KBM-7 (cell line): Measurements from ENCODE around the gene LRRFIP2.

Experiments used
- DNase-seq: peaks from one replicate; pipeline ENCODE4 v3.0.0-alpha.2; 2015
- in situ Hi-C: fragments of 300-500 bp; cut with MboI; formaldehyde crosslinking; loops from 2 replicates; pipeline ENCODE4 v1.14.3; 2020; ENCODE audit warnings: low sequenced_read_pairs, low pct_unique_long_range_greater_than_20kb, mixed read lengths

Gene LRRFIP2

GRCh38 chr3:37041546-37042195 lies 132.7 kb downstream of the LRRFIP2 start:
- DNase-seq = no peak
- in situ Hi-C loops = no loop called here

- in situ Hi-C loops = no loop called here
- DNase-seq = no peak
These were observed 134.2 kb downstream of the LRRFIP2 start for GRCh38 chr3:37040231-37040630.

- in situ Hi-C loops = no loop called here
- no peak for DNase-seq
These were observed 135.1 kb downstream of the LRRFIP2 start for GRCh38 chr3:37039161-37039846.

GRCh38 chr3:37037352-37037751 lies 137.0 kb downstream of the LRRFIP2 start:
- no peak for DNase-seq
- in situ Hi-C loops = no loop called here

GRCh38 chr3:37032961-37033360 lies 141.4 kb downstream of the LRRFIP2 start:
- in situ Hi-C loops = no loop called here
- DNase-seq = no peak

GRCh38 chr3:37031096-37031682 lies 143.2 kb downstream of the LRRFIP2 start:
- in situ Hi-C loops = no loop called here
- DNase-seq = no peak

- DNase-seq = no peak
- in situ Hi-C loops = no loop called here
These were observed 143.8 kb downstream of the LRRFIP2 start for GRCh38 chr3:37030588-37030987.

- in situ Hi-C loops = no loop called here
- no peak for DNase-seq
These were observed 144.7 kb downstream of the LRRFIP2 start for GRCh38 chr3:37029516-37030163.

- no peak for DNase-seq
- in situ Hi-C loops = no loop called here
These were observed 145.3 kb downstream of the LRRFIP2 start for GRCh38 chr3:37029111-37029510.

- in situ Hi-C loops = no loop called here
- DNase-seq = no peak
These were observed 146.1 kb downstream of the LRRFIP2 start for GRCh38 chr3:37028329-37028728.

- no peak for DNase-seq
- in situ Hi-C loops = no loop called here
These were observed 147.5 kb downstream of the LRRFIP2 start for GRCh38 chr3:37026851-37027250.

GRCh38 chr3:37025561-37026335 lies 148.6 kb downstream of the LRRFIP2 start:
- DNase-seq = no peak
- in situ Hi-C loops = no loop called here

- peak; percentile 76 for DNase-seq
- in situ Hi-C loops = no loop called here
These were observed 149.5 kb downstream of the LRRFIP2 start for GRCh38 chr3:37024820-37025405.

- DNase-seq = peak; percentile 19
- in situ Hi-C loops = no loop called here
These were observed 150.3 kb downstream of the LRRFIP2 start for GRCh38 chr3:37024092-37024491.

GRCh38 chr3:37017683-37018082 lies 156.7 kb downstream of the LRRFIP2 start:
- in situ Hi-C loops = no loop called here
- no peak for DNase-seq

GRCh38 chr3:37016903-37017302 lies 157.5 kb downstream of the LRRFIP2 start:
- in situ Hi-C loops = no loop called here
- no peak for DNase-seq

- DNase-seq = no peak
- in situ Hi-C loops = no loop called here
These were observed 158.7 kb downstream of the LRRFIP2 start for GRCh38 chr3:37015642-37016041.

GRCh38 chr3:37014620-37015019 lies 159.8 kb downstream of the LRRFIP2 start:
- DNase-seq = no peak
- in situ Hi-C loops = no loop called here
